Measurements from ENCODE around the gene RPAIN. TPM values are rescaled to one million over a fixed set of nuclear protein-coding genes. Genes with fewer than 3 reads are reported as not detected.
"Not testable (repeated sequence)": the region's sequence is repeated elsewhere in the genome, so short reads cannot be mapped to it uniquely, and the experiment has no call there.

Gene RPAIN
- polyA plus RNA-seq, 4 donors = 27.3 to 54.2 (median 30.9) TPM

GRCh38 chr17:5431949-5432556 is 12.1 kb downstream of the RPAIN start:
- Histone ChIP-seq H3K4me1 (ENCODE audit: control insufficient read depth in 3 of 3, insufficient read depth in 2 of 3, low read depth in 1 of 3, low read length in 2 of 3) (no peaks in the 10 kb centered on the region), H3K9me3 (ENCODE audit: control insufficient read depth in 2 of 2, insufficient read depth in 1 of 2, low read depth in 1 of 2, low read length in 1 of 2) (no peaks in the 10 kb centered on the region), H3K36me3 (ENCODE audit: control insufficient read depth in 3 of 3, insufficient read depth in 2 of 3, low read depth in 1 of 3, low read length in 3 of 3) (peaks cover 22 to 61% (median 23%) of the 10 kb centered on the region in 3 donors), H3K27ac (ENCODE audit: low read depth in 1 of 3, low read length in 2 of 3) (no peak overlapping the region), H3K4me3 (ENCODE audit: low read depth in 1 of 3, low read length in 3 of 3) (no peak overlapping the region), H3K27me3 (ENCODE audit: control insufficient read depth in 3 of 3, insufficient read depth in 3 of 3, low read length in 3 of 3) (no peaks in the 10 kb centered on the region)
- DNase-seq (no peak), FAIRE-seq (no peak)
- 83 to 87% (median 87%) methylated on average over 3 of the region's 3 CpGs for WGBS, 3 donors

GRCh38 chr17:5434984-5435383 is 15.0 kb downstream of the RPAIN start:
- DNase-seq (no peak), FAIRE-seq (no peak)
- Histone ChIP-seq H3K4me1 (ENCODE audit: control insufficient read depth in 3 of 3, insufficient read depth in 2 of 3, low read depth in 1 of 3, low read length in 2 of 3) (peaks cover 0 to 10% (median 5%) of the 10 kb centered on the region in 3 donors), H3K9me3 (ENCODE audit: control insufficient read depth in 2 of 2, insufficient read depth in 1 of 2, low read depth in 1 of 2, low read length in 1 of 2) (no peaks in the 10 kb centered on the region), H3K27ac (ENCODE audit: low read depth in 1 of 3, low read length in 2 of 3) (no peak overlapping the region), H3K27me3 (ENCODE audit: control insufficient read depth in 3 of 3, insufficient read depth in 3 of 3, low read length in 3 of 3) (no peaks in the 10 kb centered on the region), H3K4me3 (ENCODE audit: low read depth in 1 of 3, low read length in 3 of 3) (no peak overlapping the region), H3K36me3 (ENCODE audit: control insufficient read depth in 3 of 3, insufficient read depth in 2 of 3, low read depth in 1 of 3, low read length in 3 of 3) (peaks cover 20 to 49% (median 22%) of the 10 kb centered on the region in 3 donors)
- 89 to 100% (median 93%) methylated on average over 2 of the region's 2 CpGs for whole genome bisulfite sequencing, 3 donors

GRCh38 chr17:5435781-5436315 is 15.9 kb downstream of the RPAIN start:
- not testable (repeated sequence) for H3K27ac ChIP-seq (ENCODE audit: low read depth in 1 of 3, low read length in 2 of 3); H3K4me1 ChIP-seq (ENCODE audit: control insufficient read depth in 3 of 3, insufficient read depth in 2 of 3, low read depth in 1 of 3, low read length in 2 of 3); H3K4me3 ChIP-seq (ENCODE audit: low read depth in 1 of 3, low read length in 3 of 3); H3K9me3 ChIP-seq (ENCODE audit: control insufficient read depth in 2 of 2, insufficient read depth in 1 of 2, low read depth in 1 of 2, low read length in 1 of 2); H3K27me3 ChIP-seq (ENCODE audit: control insufficient read depth in 3 of 3, insufficient read depth in 3 of 3, low read length in 3 of 3); DNase-seq; FAIRE-seq
- 85 to 87% (median 85%) methylated on average over 7 to 12 of the region's 12 CpGs for WGBS, 3 donors
- H3K36me3 ChIP-seq (ENCODE audit: control insufficient read depth in 3 of 3, insufficient read depth in 2 of 3, low read depth in 1 of 3, low read length in 3 of 3) = peaks cover 20 to 42% (median 22%) of the 10 kb centered on the region in 3 donors

GRCh38 chr17:5437721-5438317 is 17.8 kb downstream of the RPAIN start:
- Histone ChIP-seq H3K4me1 (ENCODE audit: control insufficient read depth in 3 of 3, insufficient read depth in 2 of 3, low read depth in 1 of 3, low read length in 2 of 3) (peaks cover 0 to 10% (median 5%) of the 10 kb centered on the region in 3 donors), H3K4me3 (ENCODE audit: low read depth in 1 of 3, low read length in 3 of 3) (peak overlapping the region; percentile 69 to 86 (median 82)), H3K27ac (ENCODE audit: low read depth in 1 of 3, low read length in 2 of 3) (no peak overlapping the region), H3K9me3 (ENCODE audit: control insufficient read depth in 2 of 2, insufficient read depth in 1 of 2, low read depth in 1 of 2, low read length in 1 of 2) (no peaks in the 10 kb centered on the region), H3K36me3 (ENCODE audit: control insufficient read depth in 3 of 3, insufficient read depth in 2 of 3, low read depth in 1 of 3, low read length in 3 of 3) (peaks cover 9 to 32% (median 17%) of the 10 kb centered on the region in 3 donors), H3K27me3 (ENCODE audit: control insufficient read depth in 3 of 3, insufficient read depth in 3 of 3, low read length in 3 of 3) (no peaks in the 10 kb centered on the region)
- 26 to 48% (median 29%) methylated on average over 5 of the region's 5 CpGs for WGBS, 3 donors
- no peak for DNase-seq
- no peak for FAIRE-seq

- Histone ChIP-seq H3K4me3 (ENCODE audit: low read depth in 1 of 3, low read length in 3 of 3) (peak within 1 kb of the TSS; percentile 69 to 86 (median 82)), H3K27ac (ENCODE audit: low read depth in 1 of 3, low read length in 2 of 3) (peak within 1 kb of the TSS; percentile 49 to 84 (median 62)), H3K36me3 (ENCODE audit: control insufficient read depth in 3 of 3, insufficient read depth in 2 of 3, low read depth in 1 of 3, low read length in 3 of 3) (peaks cover 4 to 33% (median 11%) of the 10 kb centered on the region in 3 donors), H3K27me3 (ENCODE audit: control insufficient read depth in 3 of 3, insufficient read depth in 3 of 3, low read length in 3 of 3) (no peaks in the 10 kb centered on the region), H3K9me3 (ENCODE audit: control insufficient read depth in 2 of 2, insufficient read depth in 1 of 2, low read depth in 1 of 2, low read length in 1 of 2) (no peaks in the 10 kb centered on the region), H3K4me1 (ENCODE audit: control insufficient read depth in 3 of 3, insufficient read depth in 2 of 3, low read depth in 1 of 3, low read length in 2 of 3) (peaks cover 0 to 10% (median 5%) of the 10 kb centered on the region in 3 donors)
- 0 to 1% (median 0%) methylated on average over 62 to 75 of the region's 75 CpGs for WGBS, 3 donors
- FAIRE-seq = no peak
- DNase-seq = peak; percentile 92 to 98
Measured at GRCh38 chr17:5438716-5439445, 18.9 kb downstream of the RPAIN start, which contains the start of gene C1QBP. Gene C1QBP, minus strand, starts transcription at chr17:5439155. Its CDS starts 82 bp downstream, at chr17:5439073.

GRCh38 chr17:5439446-5439764 is 19.4 kb downstream of the RPAIN start:
- FAIRE-seq = no peak
- H3K27ac ChIP-seq (ENCODE audit: low read depth in 1 of 3, low read length in 2 of 3) = peak overlapping the region; percentile 49 to 84 (median 62)
- WGBS, 3 donors = 0 to 20% (median 6%) methylated on average over 1 of the region's 1 CpG
- DNase-seq = no peak
- H3K36me3 ChIP-seq (ENCODE audit: control insufficient read depth in 3 of 3, insufficient read depth in 2 of 3, low read depth in 1 of 3, low read length in 3 of 3) = peaks cover 6 to 34% (median 9%) of the 10 kb centered on the region in 3 donors
- peak overlapping the region in 1 of 3 donors; percentile 11 for H3K4me3 ChIP-seq (ENCODE audit: low read depth in 1 of 3, low read length in 3 of 3)
- no peaks in the 10 kb centered on the region for H3K27me3 ChIP-seq (ENCODE audit: control insufficient read depth in 3 of 3, insufficient read depth in 3 of 3, low read length in 3 of 3)
- H3K4me1 ChIP-seq (ENCODE audit: control insufficient read depth in 3 of 3, insufficient read depth in 2 of 3, low read depth in 1 of 3, low read length in 2 of 3) = peaks cover 0 to 10% (median 5%) of the 10 kb centered on the region in 3 donors
- no peaks in the 10 kb centered on the region for H3K9me3 ChIP-seq (ENCODE audit: control insufficient read depth in 2 of 2, insufficient read depth in 1 of 2, low read depth in 1 of 2, low read length in 1 of 2)

- Histone ChIP-seq H3K36me3 (ENCODE audit: control insufficient read depth in 3 of 3, insufficient read depth in 2 of 3, low read depth in 1 of 3, low read length in 3 of 3) (peaks cover 2 to 43% (median 7%) of the 10 kb centered on the region in 3 donors), H3K27me3 (ENCODE audit: control insufficient read depth in 3 of 3, insufficient read depth in 3 of 3, low read length in 3 of 3) (no peaks in the 10 kb centered on the region), H3K9me3 (ENCODE audit: control insufficient read depth in 2 of 2, insufficient read depth in 1 of 2, low read depth in 1 of 2, low read length in 1 of 2) (no peaks in the 10 kb centered on the region), H3K27ac (ENCODE audit: low read depth in 1 of 3, low read length in 2 of 3) (no peak overlapping the region), H3K4me1 (ENCODE audit: control insufficient read depth in 3 of 3, insufficient read depth in 2 of 3, low read depth in 1 of 3, low read length in 2 of 3) (peaks cover 0 to 5% (median 3%) of the 10 kb centered on the region in 3 donors), H3K4me3 (ENCODE audit: low read depth in 1 of 3, low read length in 3 of 3) (no peak overlapping the region)
- WGBS, 3 donors = 95 to 97% (median 96%) methylated on average over 6 of the region's 6 CpGs
- DNase-seq (no peak), FAIRE-seq (no peak)
Measured at GRCh38 chr17:5443728-5444127, 23.7 kb downstream of the RPAIN start.

- H3K36me3 ChIP-seq (ENCODE audit: control insufficient read depth in 3 of 3, insufficient read depth in 2 of 3, low read depth in 1 of 3, low read length in 3 of 3) = peaks cover 2 to 43% (median 8%) of the 10 kb centered on the region in 3 donors
- DNase-seq = no peak
- WGBS, 3 donors = 93 to 97% (median 96%) methylated on average over 22 of the region's 22 CpGs
- H3K27ac ChIP-seq (ENCODE audit: low read depth in 1 of 3, low read length in 2 of 3) = no peak overlapping the region
- H3K4me1 ChIP-seq (ENCODE audit: control insufficient read depth in 3 of 3, insufficient read depth in 2 of 3, low read depth in 1 of 3, low read length in 2 of 3) = peaks cover 0 to 5% (median 2%) of the 10 kb centered on the region in 3 donors
- FAIRE-seq = no peak
- no peaks in the 10 kb centered on the region for H3K27me3 ChIP-seq (ENCODE audit: control insufficient read depth in 3 of 3, insufficient read depth in 3 of 3, low read length in 3 of 3)
- no peak overlapping the region for H3K4me3 ChIP-seq (ENCODE audit: low read depth in 1 of 3, low read length in 3 of 3)
- no peaks in the 10 kb centered on the region for H3K9me3 ChIP-seq (ENCODE audit: control insufficient read depth in 2 of 2, insufficient read depth in 1 of 2, low read depth in 1 of 2, low read length in 1 of 2)
Measured at GRCh38 chr17:5444209-5444608, 24.2 kb downstream of the RPAIN start.

All from small intestine (tissue), 7 donors.